Stimulated activated CD8-positive, alpha-beta memory T cell treated with anti-CD3 and anti-CD28 coated beads, Interleukin-7, amount 100 ng/mL, for 1 hour (primary cell): ENCODE data around the gene KCP.
A peak's percentile ranks its signal among the peaks of the same experiment; 100 is the strongest.

Experiments used
- DNase-seq, 2 donors: peaks; one replicate each; pipeline ENCODE4 v3.0.0-alpha.2; 2020; ENCODE audit warnings: low read depth in 2 of 2

KCP gene

GRCh38 chr7:128874140-128875031 is 36.1 kb downstream of the KCP start:
- no peak for DNase-seq

GRCh38 chr7:128873234-128873633 is 37.3 kb downstream of the KCP start:
- no peak for DNase-seq

GRCh38 chr7:128872394-128872824 is 38.1 kb downstream of the KCP start:
- DNase-seq = no peak

GRCh38 chr7:128871050-128871449 is 39.5 kb downstream of the KCP start:
- DNase-seq = no peak

- no peak for DNase-seq
Observed at GRCh38 chr7:128869944-128870285, 40.6 kb downstream of the KCP start.

GRCh38 chr7:128869138-128869943 is 41.2 kb downstream of the KCP start:
- DNase-seq = no peak

- DNase-seq = no peak
Observed at GRCh38 chr7:128868624-128869137, 41.8 kb downstream of the KCP start.

- no peak for DNase-seq
Observed at GRCh38 chr7:128867842-128868623, 42.5 kb downstream of the KCP start.

- no peak for DNase-seq
Observed at GRCh38 chr7:128867241-128867640, 43.3 kb downstream of the KCP start.

- DNase-seq = no peak
Observed at GRCh38 chr7:128865996-128866877, 44.3 kb downstream of the KCP start.

- DNase-seq = no peak
Observed at GRCh38 chr7:128865303-128865702, 45.2 kb downstream of the KCP start.

- DNase-seq = no peak
Observed at GRCh38 chr7:128863433-128863989, 47.0 kb downstream of the KCP start.

- peak; percentile 97 to 99 for DNase-seq
Observed at GRCh38 chr7:128862571-128863432, 47.7 kb downstream of the KCP start, which contains the start of gene ATP6V1F. ATP6V1F (plus strand) TSS chr7:128862856; CDS start chr7:128862905, 49 bp downstream.

GRCh38 chr7:128861957-128862570 is 48.4 kb downstream of the KCP start:
- no peak for DNase-seq

GRCh38 chr7:128860158-128861073 is 50.1 kb downstream of the KCP start:
- no peak for DNase-seq

- DNase-seq = no peak
Observed at GRCh38 chr7:128859232-128860157, 51.0 kb downstream of the KCP start.
